GM12891 (cell line): ENCODE results near the gene VRK2. TPM values are rescaled to one million over a fixed set of nuclear protein-coding genes. Genes with fewer than 3 reads are reported as not detected.
A peak's percentile ranks its signal among the peaks of the same experiment; 100 is the strongest.

ENCODE experiments used
- DNase-seq: peaks from one replicate; pipeline ENCODE4 v3.0.0; 2011; ENCODE audit warnings: low spot score; ENCODE audit not compliant: insufficient read length
- FAIRE-seq: peaks from 2 replicates; lab custom pipeline; 2011; peaks lifted over from hg19 to GRCh38; lab: Jason Lieb, UNC
- PAX5 ChIP-seq: IDR thresholded peaks from 2 replicates; pipeline ENCODE4 v1.6.1; 2011; ENCODE audit warnings: low read length, moderate library complexity, mild to moderate bottlenecking; ENCODE audit not compliant: insufficient read depth, severe bottlenecking
- POLR2A ChIP-seq: IDR thresholded peaks from 2 replicates; pipeline ENCODE4 v1.6.1; 2011; ENCODE audit warnings: low read depth, low read length, control low read depth
- POLR2AphosphoS5 ChIP-seq: IDR thresholded peaks from 2 replicates; pipeline ENCODE4 v1.6.1; 2011; ENCODE audit warnings: low read depth, low read length, control low read depth
- POU2F2 ChIP-seq: IDR thresholded peaks from 2 replicates; pipeline ENCODE4 v1.6.1; 2011; ENCODE audit warnings: low read depth, mild to moderate bottlenecking, control low read depth, low read length, moderate library complexity
- SPI1 ChIP-seq: IDR thresholded peaks from 2 replicates; pipeline ENCODE4 v1.6.1; 2011; ENCODE audit warnings: low read depth, low read length, control low read depth
- TAF1 ChIP-seq: IDR thresholded peaks from 2 replicates; pipeline ENCODE4 v1.6.1; 2011; ENCODE audit warnings: low read depth, low read length, control low read depth
- polyA plus RNA-seq: library from polyadenylated mRNA; unstranded; fragments of >200 nt; gene quantifications from one replicate; pipeline ENCODE4 v1.2.1, GENCODE V29; 2012; ENCODE audit warnings: low read depth, missing spikeins, inconsistent platforms; ENCODE audit not compliant: missing spikeins

The VRK2 gene
- 32.3 TPM for polyA plus RNA-seq

- DNase-seq (peak; percentile 72), FAIRE-seq (peak; percentile 95)
- no peak for TF ChIP-seq SPI1
- TF ChIP-seq POU2F2: 0 out of 2 replicates have a peak, but pooled peaks have one; percentile 3
- TF ChIP-seq POLR2A: peak; percentile 87; the same call in 1 of the 2 replicates
- peak; percentile 88 for TF ChIP-seq TAF1
- peak; percentile 91 for TF ChIP-seq POLR2AphosphoS5
- TF ChIP-seq PAX5: peak; percentile 87
These were observed at the start of gene VRK2 for GRCh38 chr2:58046585-58047372. VRK2 (plus strand) TSS chr2:58046806; CDS start chr2:58048832, 2,026 bp downstream.

- TF ChIP-seq SPI1 (no peak), PAX5 (no peak), TAF1 (no peak), POU2F2 (no peak), POLR2AphosphoS5 (no peak), POLR2A (no peak)
- FAIRE-seq: peak; percentile 26
- no peak for DNase-seq
These were observed 40.2 kb upstream of the VRK2 start for GRCh38 chr2:58006256-58006951.

- DNase-seq: no peak
- TF ChIP-seq SPI1: no peak
- TF ChIP-seq POLR2AphosphoS5: no peak
- TF ChIP-seq PAX5: no peak
- TF ChIP-seq POLR2A: no peak
- no peak for TF ChIP-seq POU2F2
- TF ChIP-seq TAF1: no peak
- FAIRE-seq: no peak
These were observed 39.7 kb upstream of the VRK2 start for GRCh38 chr2:58006952-58007284.

- FAIRE-seq (no peak), DNase-seq (no peak)
- TF ChIP-seq POU2F2 (no peak), POLR2AphosphoS5 (no peak), PAX5 (no peak), SPI1 (no peak), TAF1 (no peak), POLR2A (no peak)
These were observed 36.0 kb upstream of the VRK2 start for GRCh38 chr2:58010599-58010998.

GRCh38 chr2:58019229-58019628 lies 27.4 kb upstream of the VRK2 start:
- peak; percentile 38 for FAIRE-seq
- no peak for DNase-seq
- TF ChIP-seq POLR2A: no peak
- no peak for TF ChIP-seq PAX5
- TF ChIP-seq SPI1: no peak
- no peak for TF ChIP-seq POLR2AphosphoS5
- no peak for TF ChIP-seq POU2F2
- TF ChIP-seq TAF1: no peak

GRCh38 chr2:58025150-58025933 lies 21.3 kb upstream of the VRK2 start:
- DNase-seq: no peak
- FAIRE-seq: no peak
- TF ChIP-seq TAF1: no peak
- TF ChIP-seq POLR2A: no peak
- TF ChIP-seq SPI1: no peak
- TF ChIP-seq POU2F2: no peak
- TF ChIP-seq POLR2AphosphoS5: no peak
- TF ChIP-seq PAX5: no peak

- no peak for DNase-seq
- TF ChIP-seq PAX5 (no peak), POLR2A (no peak), SPI1 (no peak), TAF1 (no peak), POU2F2 (no peak), POLR2AphosphoS5 (no peak)
- FAIRE-seq: no peak
These were observed 19.6 kb upstream of the VRK2 start for GRCh38 chr2:58027029-58027428.

GRCh38 chr2:58030771-58031170 lies 15.8 kb upstream of the VRK2 start:
- no peak for TF ChIP-seq PAX5
- no peak for TF ChIP-seq SPI1
- no peak for TF ChIP-seq POLR2A
- TF ChIP-seq TAF1: no peak
- TF ChIP-seq POU2F2: no peak
- TF ChIP-seq POLR2AphosphoS5: no peak
- no peak for DNase-seq
- peak; percentile 48 for FAIRE-seq

- TF ChIP-seq POU2F2 (no peak), SPI1 (peak; percentile 98)
- FAIRE-seq (peak; percentile 83), DNase-seq (no peak)
These were observed 14.4 kb upstream of the VRK2 start for GRCh38 chr2:58032016-58032763.
